Measurements from ENCODE around the gene AHRR.

The AHRR gene

GRCh38 chr5:465591-466403 is 144.3 kb downstream of the AHRR start:
- no peak overlapping the region for H3K14ac ChIP-seq (ENCODE audit: low read length)
- H3K4me2 ChIP-seq (ENCODE audit: low read length), result no peak overlapping the region
- no peak overlapping the region for H2BK5ac ChIP-seq (ENCODE audit: low read depth, low read length, poor library complexity)
- no peak overlapping the region for H4K8ac ChIP-seq (ENCODE audit: low read depth, low read length)
- no peak overlapping the region for H2BK120ac ChIP-seq (ENCODE audit: insufficient read depth, low read length, poor library complexity)
- no peak overlapping the region for H4K91ac ChIP-seq (ENCODE audit: low read depth, low read length)
- H3K23ac ChIP-seq (ENCODE audit: low read length), result no peak overlapping the region
- DNase-seq, result no peak
- H3K9me3 ChIP-seq (ENCODE audit: insufficient read depth, low read depth, low read length), result peaks cover 2% of the 10 kb centered on the region
- H2AFZ ChIP-seq (ENCODE audit: insufficient read depth, low read length, poor library complexity), result no peak overlapping the region
- no peak overlapping the region for H3K4me3 ChIP-seq (ENCODE audit: low read depth, low read length)
- H3K27me3 ChIP-seq (ENCODE audit: insufficient read depth, low read length), result no peaks in the 10 kb centered on the region
- no CpG with 5 or more reads among the region's 29 CpGs for WGBS (ENCODE audit: extremely low coverage, insufficient coverage, insufficient read length)
- no peak overlapping the region for H4K12ac ChIP-seq (ENCODE audit: low read depth, low read length)
- H3K9ac ChIP-seq (ENCODE audit: low read length), result no peak overlapping the region
- no peaks in the 10 kb centered on the region for H3K79me2 ChIP-seq (ENCODE audit: control insufficient read depth, insufficient read depth, low read length, poor library complexity)
- H3K27ac ChIP-seq (ENCODE audit: low read depth, low read length), result no peak overlapping the region
- H3K18ac ChIP-seq (ENCODE audit: low read length), result no peak overlapping the region
- H3K4me1 ChIP-seq (ENCODE audit: control insufficient read depth in 1 of 2, insufficient read depth in 2 of 2, low read length in 2 of 2), result no peaks in the 10 kb centered on the region
- no peak overlapping the region for H2AK5ac ChIP-seq (ENCODE audit: low read length)
- H3K79me1 ChIP-seq (ENCODE audit: low read length), result no peaks in the 10 kb centered on the region
- peaks cover 36 to 47% of the 10 kb centered on the region in 2 experiments for H3K36me3 ChIP-seq (ENCODE audit: control insufficient read depth in 1 of 2, insufficient read depth in 2 of 2, low read length in 2 of 2)
- no peak overlapping the region for H2BK12ac ChIP-seq (ENCODE audit: low read length)
- no peak overlapping the region for H3K4ac ChIP-seq (ENCODE audit: low read depth, low read length)

DNA sequence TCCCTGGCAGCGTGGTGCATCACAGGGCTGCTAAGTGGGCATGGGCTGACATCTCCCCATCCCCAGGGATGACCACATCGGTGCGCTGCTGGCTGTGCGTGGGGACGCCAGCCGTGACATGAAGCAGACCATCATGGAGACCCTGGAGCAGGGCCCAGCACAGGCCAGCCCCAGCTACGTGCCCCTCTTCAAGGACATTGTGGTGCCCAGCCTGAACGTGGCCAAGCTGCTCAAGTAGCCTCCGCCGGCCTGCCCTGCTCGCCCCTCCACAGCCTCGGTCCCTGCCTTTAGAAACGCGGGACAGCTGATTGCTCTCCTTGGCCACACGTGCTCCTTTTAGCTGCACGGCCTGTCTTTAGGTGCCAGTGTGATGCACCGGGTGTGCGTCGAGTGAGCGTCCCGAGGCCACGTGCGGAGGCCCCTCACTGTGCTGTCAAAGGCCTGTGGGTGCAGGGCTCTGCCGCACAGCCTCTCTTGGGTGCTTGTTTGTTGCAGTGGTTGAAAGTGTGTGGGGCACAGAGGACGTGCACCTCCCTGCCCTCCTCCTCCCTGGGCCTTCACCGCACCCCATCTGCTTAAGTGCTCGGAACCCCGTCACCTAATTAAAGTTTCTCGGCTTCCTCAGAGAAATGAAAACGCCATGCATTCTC is 145.3 kb downstream of the AHRR start:
- Histone ChIP-seq H3K9ac (ENCODE audit: low read length) (no peak overlapping the region), H3K4me1 (ENCODE audit: control insufficient read depth in 1 of 2, insufficient read depth in 2 of 2, low read length in 2 of 2) (no peaks in the 10 kb centered on the region), H3K4me2 (ENCODE audit: low read length) (no peak overlapping the region), H3K27ac (ENCODE audit: low read depth, low read length) (no peak overlapping the region), H3K18ac (ENCODE audit: low read length) (no peak overlapping the region), H2BK12ac (ENCODE audit: low read length) (no peak overlapping the region), H3K23ac (ENCODE audit: low read length) (no peak overlapping the region), H3K4me3 (ENCODE audit: low read depth, low read length) (no peak overlapping the region), H2AK5ac (ENCODE audit: low read length) (no peak overlapping the region), H2BK5ac (ENCODE audit: low read depth, low read length, poor library complexity) (no peak overlapping the region), H3K27me3 (ENCODE audit: insufficient read depth, low read length) (no peaks in the 10 kb centered on the region), H4K91ac (ENCODE audit: low read depth, low read length) (no peak overlapping the region), H3K79me2 (ENCODE audit: control insufficient read depth, insufficient read depth, low read length, poor library complexity) (no peaks in the 10 kb centered on the region), H3K14ac (ENCODE audit: low read length) (no peak overlapping the region), H3K79me1 (ENCODE audit: low read length) (no peaks in the 10 kb centered on the region), H3K9me3 (ENCODE audit: insufficient read depth, low read depth, low read length) (peaks cover 2% of the 10 kb centered on the region), H3K4ac (ENCODE audit: low read depth, low read length) (no peak overlapping the region), H2AFZ (ENCODE audit: insufficient read depth, low read length, poor library complexity) (no peak overlapping the region), H3K36me3 (ENCODE audit: control insufficient read depth in 1 of 2, insufficient read depth in 2 of 2, low read length in 2 of 2) (peaks cover 40 to 54% of the 10 kb centered on the region in 2 experiments), H2BK120ac (ENCODE audit: insufficient read depth, low read length, poor library complexity) (no peak overlapping the region), H4K12ac (ENCODE audit: low read depth, low read length) (no peak overlapping the region), H4K8ac (ENCODE audit: low read depth, low read length) (no peak overlapping the region)
- no peak for DNase-seq
- WGBS (ENCODE audit: extremely low coverage, insufficient coverage, insufficient read length), result no CpG with 5 or more reads among the region's 30 CpGs

- no CpG with 5 or more reads among the region's 6 CpGs for WGBS (ENCODE audit: extremely low coverage, insufficient coverage, insufficient read length)
Measured at GRCh38 chr5:468401-468800, 146.9 kb downstream of the AHRR start.

DNA sequence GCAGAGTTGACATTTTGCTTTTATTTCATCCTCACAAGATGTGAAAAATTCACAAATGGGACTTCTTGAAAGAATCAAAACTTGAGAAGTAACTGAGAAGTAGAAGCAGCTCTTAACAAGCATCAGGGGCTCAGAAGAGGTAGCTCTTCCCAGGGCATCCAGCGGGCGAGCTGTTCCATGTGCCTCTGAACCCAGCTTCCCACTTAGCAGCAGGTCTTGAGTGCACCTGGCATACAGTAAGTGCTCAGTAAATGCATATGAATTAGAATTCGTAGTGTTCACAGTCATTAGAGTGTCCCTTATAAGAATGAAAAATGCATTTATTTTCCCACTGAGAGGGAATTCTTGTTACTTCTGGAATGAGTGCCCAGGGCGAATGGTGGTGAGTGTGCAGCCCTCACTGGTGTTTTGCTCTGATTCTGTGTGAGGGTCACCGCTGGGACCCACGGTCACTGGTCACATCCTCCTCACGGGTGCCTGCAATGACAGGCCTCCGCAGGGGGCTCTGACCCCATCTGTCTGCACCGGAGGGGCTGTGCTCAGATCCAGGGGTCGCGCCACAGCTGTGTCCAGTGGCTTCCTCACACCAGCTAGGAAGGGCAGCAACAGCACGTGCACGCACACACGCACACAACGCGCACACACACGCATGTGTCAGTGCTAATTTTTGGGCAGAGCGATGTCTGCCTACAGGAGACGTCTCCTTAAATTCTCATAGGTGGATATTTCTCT is 148.4 kb downstream of the AHRR start:
- Histone ChIP-seq H2BK5ac (ENCODE audit: low read depth, low read length, poor library complexity) (no peak overlapping the region), H2BK120ac (ENCODE audit: insufficient read depth, low read length, poor library complexity) (no peak overlapping the region), H3K27me3 (ENCODE audit: insufficient read depth, low read length) (peaks cover 3% of the 10 kb centered on the region), H3K14ac (ENCODE audit: low read length) (no peak overlapping the region), H4K8ac (ENCODE audit: low read depth, low read length) (no peak overlapping the region), H4K12ac (ENCODE audit: low read depth, low read length) (no peak overlapping the region), H3K4me3 (ENCODE audit: low read depth, low read length) (no peak overlapping the region), H3K4ac (ENCODE audit: low read depth, low read length) (no peak overlapping the region), H3K23ac (ENCODE audit: low read length) (no peak overlapping the region), H2BK12ac (ENCODE audit: low read length) (no peak overlapping the region), H2AK5ac (ENCODE audit: low read length) (no peak overlapping the region), H3K79me1 (ENCODE audit: low read length) (peaks cover 16% of the 10 kb centered on the region), H2AFZ (ENCODE audit: insufficient read depth, low read length, poor library complexity) (no peak overlapping the region), H3K4me2 (ENCODE audit: low read length) (no peak overlapping the region), H3K4me1 (ENCODE audit: control insufficient read depth in 1 of 2, insufficient read depth in 2 of 2, low read length in 2 of 2) (peaks cover 10 to 11% of the 10 kb centered on the region in 2 experiments), H3K79me2 (ENCODE audit: control insufficient read depth, insufficient read depth, low read length, poor library complexity) (peaks cover 11% of the 10 kb centered on the region), H4K91ac (ENCODE audit: low read depth, low read length) (no peak overlapping the region), H3K9me3 (ENCODE audit: insufficient read depth, low read depth, low read length) (peaks cover 4% of the 10 kb centered on the region), H3K9ac (ENCODE audit: low read length) (no peak overlapping the region), H3K36me3 (ENCODE audit: control insufficient read depth in 1 of 2, insufficient read depth in 2 of 2, low read length in 2 of 2) (peaks cover 24 to 32% of the 10 kb centered on the region in 2 experiments), H3K27ac (ENCODE audit: low read depth, low read length) (no peak overlapping the region), H3K18ac (ENCODE audit: low read length) (no peak overlapping the region)
- DNase-seq, result no peak
- no CpG with 5 or more reads among the region's 19 CpGs for WGBS (ENCODE audit: extremely low coverage, insufficient coverage, insufficient read length)

More at GRCh38 chr5:468401-468800, 146.9 kb downstream of the AHRR start:
- Histone ChIP-seq H2BK120ac (ENCODE audit: insufficient read depth, low read length, poor library complexity) (no peak overlapping the region), H3K14ac (ENCODE audit: low read length) (no peak overlapping the region), H3K4me1 (ENCODE audit: control insufficient read depth in 1 of 2, insufficient read depth in 2 of 2, low read length in 2 of 2) (peaks cover 6 to 8% of the 10 kb centered on the region in 2 experiments), H3K36me3 (ENCODE audit: control insufficient read depth in 1 of 2, insufficient read depth in 2 of 2, low read length in 2 of 2) (peaks cover 34 to 44% of the 10 kb centered on the region in 2 experiments), H2BK5ac (ENCODE audit: low read depth, low read length, poor library complexity) (no peak overlapping the region), H4K8ac (ENCODE audit: low read depth, low read length) (no peak overlapping the region), H3K18ac (ENCODE audit: low read length) (no peak overlapping the region), H2AK5ac (ENCODE audit: low read length) (no peak overlapping the region), H2AFZ (ENCODE audit: insufficient read depth, low read length, poor library complexity) (no peak overlapping the region), H3K79me2 (ENCODE audit: control insufficient read depth, insufficient read depth, low read length, poor library complexity) (peaks cover 9% of the 10 kb centered on the region), H3K9me3 (ENCODE audit: insufficient read depth, low read depth, low read length) (peaks cover 2% of the 10 kb centered on the region), H3K79me1 (ENCODE audit: low read length) (peaks cover 10% of the 10 kb centered on the region), H3K4me3 (ENCODE audit: low read depth, low read length) (no peak overlapping the region), H2BK12ac (ENCODE audit: low read length) (no peak overlapping the region), H3K27ac (ENCODE audit: low read depth, low read length) (no peak overlapping the region), H3K4me2 (ENCODE audit: low read length) (no peak overlapping the region), H3K23ac (ENCODE audit: low read length) (no peak overlapping the region), H3K9ac (ENCODE audit: low read length) (no peak overlapping the region), H4K91ac (ENCODE audit: low read depth, low read length) (no peak overlapping the region), H3K27me3 (ENCODE audit: insufficient read depth, low read length) (no peaks in the 10 kb centered on the region), H3K4ac (ENCODE audit: low read depth, low read length) (no peak overlapping the region), H4K12ac (ENCODE audit: low read depth, low read length) (no peak overlapping the region)
- DNase-seq, result no peak
